GM21825 (cell line): ENCODE measurements around the gene ERRFI1.

ENCODE experiments used
- ATAC-seq: cut with Tn5 transposase; IDR thresholded peaks from one replicate; pipeline ENCODE4 v1.9.1; 2021; ENCODE audit warnings: mild to moderate bottlenecking, moderate library complexity; ENCODE audit not compliant: unreplicated experiment

ERRFI1 gene

DNA sequence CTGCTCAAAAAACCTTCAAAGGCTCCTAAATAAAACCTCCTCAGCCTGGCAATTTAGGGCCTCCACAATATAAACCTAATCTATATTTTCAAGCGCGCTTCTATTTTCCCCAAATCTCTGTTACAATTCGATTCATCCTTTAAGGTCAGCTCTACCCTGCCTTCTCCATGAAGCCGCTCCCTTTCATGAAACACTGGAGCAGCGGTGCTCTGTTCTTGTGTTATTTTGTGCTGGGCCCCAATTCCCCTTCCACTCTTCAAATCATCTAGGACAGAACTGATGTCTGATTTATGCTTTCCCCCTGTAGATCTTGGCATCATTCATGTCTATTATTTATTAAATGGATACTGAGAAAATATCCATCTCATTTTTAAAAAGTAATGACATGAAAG, 6.9 kb downstream of the ERRFI1 start:
- ATAC-seq = no peak

- no peak for ATAC-seq
Observed at GRCh38 chr1:8018492-8019228, 7.4 kb downstream of the ERRFI1 start.

- no peak for ATAC-seq
Observed at GRCh38 chr1:8017495-8018197, 8.5 kb downstream of the ERRFI1 start.

DNA sequence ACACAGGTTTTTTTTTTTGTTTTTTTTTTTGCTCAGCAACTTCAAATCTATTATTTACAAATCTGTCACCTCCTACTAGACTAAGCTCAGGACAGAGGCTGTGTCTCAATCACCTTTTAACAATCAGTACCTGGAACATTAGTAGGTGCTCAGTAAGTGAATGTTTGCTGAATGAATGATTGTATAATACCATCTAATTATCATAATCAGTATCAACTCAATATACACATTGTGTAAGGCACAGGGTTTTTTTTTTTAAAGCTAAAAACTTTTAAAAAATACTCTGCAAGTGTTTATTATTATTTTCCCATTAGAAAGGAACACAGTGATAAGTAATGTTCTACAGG, 9.2 kb downstream of the ERRFI1 start:
- ATAC-seq = no peak

- ATAC-seq = no peak
Observed at GRCh38 chr1:8016210-8016894, 9.8 kb downstream of the ERRFI1 start.

GRCh38 chr1:8015809-8016165, 10.3 kb downstream of the ERRFI1 start:
- ATAC-seq = no peak

DNA sequence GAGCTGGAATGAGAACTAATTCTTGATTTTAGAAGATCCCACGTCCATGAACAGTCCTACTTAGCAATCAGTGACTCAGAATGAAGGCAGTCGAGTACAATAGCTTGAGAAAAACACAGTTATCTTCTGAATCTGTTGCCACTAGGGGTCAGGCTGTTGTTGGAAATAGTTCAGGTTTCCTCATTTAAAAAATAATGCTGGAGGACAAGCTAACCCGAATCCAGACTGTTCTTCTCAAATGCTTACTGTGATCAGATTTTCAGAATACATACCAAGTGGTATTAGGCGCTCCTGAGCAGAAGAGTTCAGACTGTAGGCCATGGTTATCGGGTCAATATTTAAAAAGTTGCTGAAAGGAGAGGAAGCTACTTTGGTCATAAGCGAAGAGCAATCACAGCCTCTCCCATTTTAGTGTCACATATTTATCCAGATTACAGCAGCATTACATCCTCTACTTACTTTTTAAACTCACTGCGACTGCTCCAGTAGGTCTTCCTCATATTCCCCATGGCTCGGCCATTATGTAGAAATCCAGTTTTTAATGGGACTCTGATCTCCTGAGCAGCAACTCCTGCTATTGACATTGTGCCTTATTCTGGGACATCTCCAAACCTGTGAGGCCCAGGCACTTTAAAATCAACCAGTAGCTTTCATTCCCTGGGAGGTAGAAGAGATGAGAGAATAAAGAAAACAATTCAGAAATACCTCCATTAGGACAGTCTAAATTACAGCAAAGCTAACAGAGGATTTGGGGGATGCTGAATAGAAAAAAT, 10.9 kb downstream of the ERRFI1 start:
- no peak for ATAC-seq

DNA sequence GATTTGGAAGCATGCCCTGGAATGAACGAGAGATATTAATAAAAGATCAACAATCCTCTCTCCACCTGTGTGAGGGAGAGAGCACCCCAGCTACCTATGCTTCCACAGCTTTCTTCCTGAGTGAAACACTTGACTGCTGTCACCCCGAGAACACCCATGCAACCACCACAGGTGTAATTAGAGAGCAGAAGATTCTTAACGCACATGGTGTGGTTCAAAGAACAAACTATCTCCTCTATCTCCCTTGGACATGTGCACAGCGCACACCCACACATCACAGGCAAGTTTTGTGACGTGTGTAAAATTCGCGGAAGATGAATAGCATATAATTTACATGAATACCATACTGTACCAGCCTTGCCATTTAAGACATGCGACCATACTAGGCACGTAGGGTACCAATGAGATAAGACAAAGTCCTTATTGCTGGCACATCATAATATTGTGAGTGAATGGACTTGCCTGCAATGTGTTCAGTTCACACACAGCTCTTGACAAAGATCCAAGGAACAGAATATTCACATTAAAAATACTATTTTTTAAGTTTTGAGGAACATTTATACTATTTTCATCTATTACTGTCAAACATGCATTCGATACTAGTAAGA, 11.6 kb downstream of the ERRFI1 start:
- ATAC-seq = no peak

DNA sequence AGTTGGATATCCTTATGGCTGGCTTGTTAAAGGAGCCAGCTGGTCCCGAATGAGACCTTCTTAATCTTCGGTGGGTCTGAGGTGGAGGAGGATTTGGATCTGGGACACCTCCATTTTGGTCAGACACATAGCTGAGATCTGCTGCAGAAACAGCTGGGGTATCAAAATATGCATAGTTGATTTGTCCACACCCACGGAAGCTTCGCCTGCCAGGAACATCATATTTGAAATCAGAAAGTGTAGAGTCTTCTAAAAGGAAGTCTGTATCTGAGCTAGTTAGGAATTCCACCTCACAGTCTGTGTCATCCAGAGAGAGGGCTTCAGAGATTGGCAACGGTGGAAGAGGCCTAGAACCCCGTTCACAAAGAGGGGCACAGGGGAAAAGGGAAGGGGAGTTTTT, 12.3 kb downstream of the ERRFI1 start:
- ATAC-seq = no peak

- ATAC-seq = no peak
Observed at GRCh38 chr1:8013399-8013798, 12.7 kb downstream of the ERRFI1 start.

GRCh38 chr1:8012955-8013354, 13.2 kb downstream of the ERRFI1 start:
- no peak for ATAC-seq

DNA sequence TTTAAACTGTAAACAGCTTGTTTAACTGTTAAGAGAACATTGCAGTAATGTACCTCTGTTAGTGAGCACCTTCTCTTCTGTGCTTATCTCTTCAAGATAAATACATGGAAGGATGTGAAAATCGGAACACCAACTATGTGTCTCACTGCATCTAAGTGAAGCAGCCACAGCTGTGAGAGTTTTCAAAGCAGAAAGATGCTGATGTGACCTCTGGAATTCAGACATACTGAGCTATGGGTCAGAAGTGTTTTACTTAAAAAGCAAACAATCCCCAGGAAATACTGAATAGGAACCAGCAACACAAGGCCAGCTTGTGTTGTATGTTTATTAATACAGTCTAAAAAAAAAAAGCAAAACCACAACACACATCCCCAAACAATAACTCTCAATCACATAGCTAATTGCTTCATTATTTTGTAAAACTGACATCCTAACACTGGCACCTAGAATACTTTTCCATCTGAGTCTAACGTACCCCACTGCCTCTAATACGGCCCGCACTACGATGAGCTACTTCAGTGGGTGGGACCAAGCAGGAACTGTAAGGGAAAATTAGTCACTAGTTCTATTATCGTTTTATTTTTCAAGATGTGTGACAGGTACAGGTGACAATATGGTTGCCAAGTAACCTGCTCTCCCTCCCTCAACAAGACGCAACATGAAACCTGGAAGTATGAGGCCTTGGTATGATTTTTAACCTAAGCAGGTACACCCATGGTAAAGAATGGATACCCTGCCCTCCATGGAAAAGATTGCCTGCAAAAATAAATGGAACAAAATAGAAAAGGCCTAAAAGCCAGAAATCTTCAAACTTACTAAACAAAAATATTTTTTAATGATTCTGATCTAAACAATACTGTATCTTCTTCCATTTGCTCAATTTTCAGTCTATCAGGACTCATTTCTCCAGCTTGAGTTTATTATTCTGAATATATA, 13.9 kb downstream of the ERRFI1 start:
- no peak for ATAC-seq

GRCh38 chr1:8011016-8011415, 15.1 kb downstream of the ERRFI1 start:
- no peak for ATAC-seq

DNA sequence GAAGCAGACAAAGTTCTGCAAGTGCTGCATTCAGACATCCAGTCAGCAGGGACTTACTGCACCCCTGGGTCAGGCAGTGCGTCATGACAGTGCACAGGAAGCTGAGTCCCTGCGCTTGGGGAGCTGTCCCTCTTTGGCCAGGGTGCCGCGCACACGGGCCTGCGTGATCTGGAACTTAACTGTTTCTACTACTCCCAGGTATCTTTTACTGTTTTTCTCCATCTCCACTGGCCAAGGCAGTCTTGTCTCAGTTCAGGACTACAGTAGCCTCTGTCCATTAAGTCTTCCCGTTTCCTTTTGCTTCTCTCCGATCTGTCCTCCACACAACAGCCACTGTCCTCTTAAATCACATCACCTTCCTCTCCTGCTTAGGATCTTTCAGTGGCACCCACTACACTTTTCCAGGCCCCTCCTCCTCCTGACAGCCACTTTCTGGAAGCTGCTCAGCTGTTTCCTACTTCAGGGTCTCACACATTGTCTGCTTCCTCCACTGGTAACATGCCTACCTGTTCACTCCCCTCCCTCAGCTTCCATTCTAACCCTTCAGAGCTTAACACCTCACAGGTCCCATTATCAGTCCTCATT, 15.9 kb downstream of the ERRFI1 start:
- no peak for ATAC-seq

DNA sequence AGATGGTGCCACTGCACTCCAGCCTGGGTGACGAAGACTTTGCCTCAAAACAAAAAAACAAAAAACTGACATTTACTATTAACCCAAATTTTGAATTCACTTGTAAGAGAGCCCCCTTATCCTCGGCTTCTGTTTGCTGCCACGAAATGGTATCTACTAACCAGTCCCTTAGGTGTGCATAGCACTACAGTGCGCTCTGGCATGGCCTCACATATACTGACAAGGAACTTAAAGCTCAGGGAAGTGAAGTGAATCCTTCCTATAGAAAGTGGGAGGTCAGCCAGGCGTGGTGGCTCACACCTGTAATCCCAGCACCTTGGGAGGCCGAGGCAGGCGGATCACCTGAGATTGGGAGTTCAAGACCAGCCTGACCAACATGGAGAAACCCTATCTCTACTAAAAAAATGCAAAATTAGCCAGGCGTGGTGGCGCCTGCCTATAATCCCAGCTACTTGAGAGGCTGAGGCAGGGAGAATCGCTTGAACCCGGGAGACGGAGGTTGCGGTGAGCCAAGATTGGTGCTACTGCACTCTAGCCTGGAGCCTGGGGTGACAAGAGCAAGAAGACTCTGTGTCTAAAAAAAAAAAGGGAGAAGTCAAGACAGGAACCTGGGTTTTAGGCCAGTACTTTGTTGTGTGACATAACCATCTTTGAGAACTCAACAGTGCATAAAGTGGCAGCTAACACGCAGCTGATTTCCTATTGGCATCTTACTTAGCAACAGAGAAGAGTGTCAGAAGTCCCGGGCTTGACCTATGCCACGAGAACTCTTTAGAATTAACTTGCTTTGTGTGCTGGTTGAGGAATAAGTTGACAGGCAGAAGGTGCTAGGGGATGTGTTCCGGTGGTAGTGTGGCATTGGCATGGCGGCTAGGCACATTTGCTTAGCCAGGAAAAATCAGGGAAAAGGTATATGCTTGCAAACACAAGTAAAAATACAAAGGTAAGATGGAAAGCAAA, 16.8 kb downstream of the ERRFI1 start:
- ATAC-seq = no peak

GRCh38 chr1:8006037-8006963, 19.8 kb downstream of the ERRFI1 start:
- ATAC-seq = no peak

DNA sequence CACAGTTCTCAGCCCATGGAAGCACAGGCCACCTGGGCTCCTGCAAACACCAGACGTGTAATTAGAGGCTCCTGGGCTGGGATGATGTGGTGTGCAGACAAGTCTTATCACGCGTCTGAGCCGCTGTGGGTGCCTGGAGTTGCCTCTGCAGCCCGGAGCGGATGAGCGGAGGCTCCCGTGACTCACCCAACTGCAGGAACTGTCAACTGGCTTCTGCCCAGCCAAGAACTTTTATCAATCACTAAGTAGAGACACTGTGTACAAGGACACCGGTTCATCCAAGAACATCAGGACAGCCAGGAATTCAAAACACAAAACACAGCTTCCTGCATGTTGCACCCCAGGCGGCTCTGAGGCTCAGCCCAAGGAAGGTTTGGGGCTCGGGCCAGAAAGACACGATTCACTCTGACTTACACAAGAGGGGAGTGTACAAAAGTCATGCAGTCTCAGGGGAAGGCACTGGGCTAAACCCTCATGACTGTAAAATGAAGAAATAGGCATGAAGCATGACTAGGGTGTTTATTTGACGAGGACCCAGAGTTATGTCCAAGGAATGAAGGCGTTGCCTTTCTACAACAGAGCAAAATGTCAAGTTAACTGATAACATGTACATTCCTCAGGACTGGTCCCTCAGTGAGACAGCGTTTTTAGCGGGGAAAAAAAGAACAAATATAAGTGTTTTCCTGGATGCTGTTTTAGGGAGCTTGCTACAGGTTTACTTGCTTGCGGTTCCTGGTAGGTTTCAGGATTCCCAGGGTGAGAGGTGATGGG, 21.1 kb downstream of the ERRFI1 start:
- no peak for ATAC-seq
